MM.1S (cell line): ENCODE measurements around the gene SLAMF8.

Experiments used
- CTCF ChIP-seq: fragments of 300-600 bp; sonication (generic); IDR thresholded peaks from 2 replicates; pipeline ENCODE4 v1.5.1; 2016; ENCODE audit warnings: antibody characterized with exemption, low read length, mixed read lengths
- EZH2 ChIP-seq: fragments of 300-600 bp; sonication (generic); optimal IDR thresholded peaks from 2 replicates; pipeline ENCODE3; 2017; ENCODE audit warnings: low read depth, mild to moderate bottlenecking, antibody characterized with exemption, low read length, mixed read lengths

GRCh38 chr1:159815926-159816325, 10.7 kb upstream of the SLAMF8 start:
- TF ChIP-seq EZH2, result no peak
- no peak for TF ChIP-seq CTCF
